Activated CD8-positive, alpha-beta memory T cell treated with anti-CD3 and anti-CD28 coated beads, Interleukin-2, amount 50 U/mL, for 48 hours (primary cell): ENCODE measurements around the gene KAZN.

Experiments used
- DNase-seq: peaks from one replicate; pipeline ENCODE4 v3.0.0-alpha.2; 2020

KAZN gene

GRCh38 chr1:14746393-14746792, 147.9 kb downstream of the KAZN start:
- no peak for DNase-seq

- DNase-seq, result no peak
Observed at GRCh38 chr1:14748151-14748550, 149.7 kb downstream of the KAZN start.

- DNase-seq, result no peak
Observed at GRCh38 chr1:14748977-14749376, 150.5 kb downstream of the KAZN start.

GRCh38 chr1:14750490-14750889, 152.0 kb downstream of the KAZN start:
- no peak for DNase-seq

- DNase-seq, result no peak
Observed at GRCh38 chr1:14755518-14756252, 157.2 kb downstream of the KAZN start.

GRCh38 chr1:14756589-14757285, 158.3 kb downstream of the KAZN start:
- DNase-seq, result no peak

GRCh38 chr1:14757286-14757625, 158.8 kb downstream of the KAZN start:
- no peak for DNase-seq

- DNase-seq, result no peak
Observed at GRCh38 chr1:14759042-14759818, 160.7 kb downstream of the KAZN start.

GRCh38 chr1:14759843-14760242, 161.4 kb downstream of the KAZN start:
- DNase-seq, result no peak

- DNase-seq, result no peak
Observed at GRCh38 chr1:14760780-14761179, 162.3 kb downstream of the KAZN start.

GRCh38 chr1:14761291-14762153, 163.0 kb downstream of the KAZN start:
- no peak for DNase-seq

- DNase-seq, result no peak
Observed at GRCh38 chr1:14763977-14764376, 165.5 kb downstream of the KAZN start.

- no peak for DNase-seq
Observed at GRCh38 chr1:14765773-14766172, 167.3 kb downstream of the KAZN start.

- DNase-seq, result no peak
Observed at GRCh38 chr1:14767075-14767474, 168.6 kb downstream of the KAZN start.

GRCh38 chr1:14768582-14769304, 170.3 kb downstream of the KAZN start:
- DNase-seq, result no peak

GRCh38 chr1:14769486-14770274, 171.2 kb downstream of the KAZN start:
- no peak for DNase-seq

GRCh38 chr1:14773396-14774025, 175.0 kb downstream of the KAZN start:
- DNase-seq, result no peak

- DNase-seq, result no peak
Observed at GRCh38 chr1:14774225-14774624, 175.7 kb downstream of the KAZN start.

- DNase-seq, result no peak
Observed at GRCh38 chr1:14774988-14775387, 176.5 kb downstream of the KAZN start.

GRCh38 chr1:14775434-14775833, 176.9 kb downstream of the KAZN start:
- no peak for DNase-seq
